HFFc6 (cell line): ENCODE data around the gene AZI2. TPM values are rescaled to one million over a fixed set of nuclear protein-coding genes. Genes with fewer than 3 reads are reported as not detected.

ENCODE experiments used
- DNase-seq: peaks from one replicate; pipeline ENCODE4 v3.0.0-alpha.2; 2018
- H3K27ac Mint-ChIP-seq: 2 replicates; pipeline ENCODE4 v1.8.0; 2020; ENCODE audit warnings: mild to moderate bottlenecking, mixed read lengths
- H3K27me3 Mint-ChIP-seq: 2 replicates; pipeline ENCODE4 v1.8.0; 2021; ENCODE audit warnings: mild to moderate bottlenecking, moderate library complexity, mixed read lengths; ENCODE audit not compliant: insufficient read depth
- H3K36me3 Mint-ChIP-seq: 2 replicates; pipeline ENCODE4 v1.8.0; 2021; ENCODE audit warnings: low read depth, mixed read lengths
- H3K4me1 Mint-ChIP-seq: 2 replicates; pipeline ENCODE4 v1.8.0; 2020; ENCODE audit warnings: low read depth, mixed read lengths
- H3K4me3 Mint-ChIP-seq: 2 replicates; pipeline ENCODE4 v1.8.0; 2020; ENCODE audit warnings: mild to moderate bottlenecking, moderate library complexity, mixed read lengths
- H3K9me3 Mint-ChIP-seq: 2 replicates; pipeline ENCODE4 v1.8.0; 2020; ENCODE audit warnings: mild to moderate bottlenecking, mixed read lengths
- CTCF ChIP-seq: fragments of 200-600 bp; sonication (generic); IDR thresholded peaks from 2 replicates; pipeline ENCODE4 v1.5.0; 2021; ENCODE audit warnings: antibody characterized with exemption, mild to moderate bottlenecking
- total RNA-seq, 6 experiments: library from RNA; stranded (reverse); fragmentation: NEBNext Ultra II Directional; extraction: Animal tissue kit (Norgen Biotek cat#: 25700); gene quantifications; 2 replicates in 1 of 6; 3 replicates in 5 of 6; pipeline ENCODE4 v1.2.3, GENCODE V29; 2021

AZI2 gene
- total RNA-seq, 6 experiments from 2014 or later, result 61.9 to 69.6 (median 67.0) TPM

GRCh38 chr3:28320981-28321380, 27.6 kb downstream of the AZI2 start:
- no peak for DNase-seq
- Mint-ChIP-seq H3K4me3 (no peak overlapping the region), H3K27me3 (no peaks in the 10 kb centered on the region; the same call in 1 of the 2 replicates), H3K4me1 (peaks cover 15% of the 10 kb centered on the region), H3K9me3 (no peaks in the 10 kb centered on the region), H3K27ac (no peak overlapping the region), H3K36me3 (no peaks in the 10 kb centered on the region; the same call in none of the 2 replicates)
- no peak for TF ChIP-seq CTCF

GRCh38 chr3:28317438-28318022, 31.1 kb downstream of the AZI2 start:
- Mint-ChIP-seq H3K27ac (no peak overlapping the region), H3K36me3 (no peaks in the 10 kb centered on the region; the same call in 1 of the 2 replicates), H3K27me3 (no peaks in the 10 kb centered on the region; the same call in none of the 2 replicates), H3K4me3 (no peak overlapping the region), H3K4me1 (peaks cover 12% of the 10 kb centered on the region), H3K9me3 (no peaks in the 10 kb centered on the region)
- peak; percentile 23 for DNase-seq
- peak; percentile 76 for TF ChIP-seq CTCF

GRCh38 chr3:28316226-28316625, 32.4 kb downstream of the AZI2 start:
- no peaks in the 10 kb centered on the region for H3K9me3 Mint-ChIP-seq
- DNase-seq, result no peak
- H3K36me3 Mint-ChIP-seq, result no peaks in the 10 kb centered on the region; the same call in 1 of the 2 replicates
- H3K27me3 Mint-ChIP-seq, result no peaks in the 10 kb centered on the region; the same call in none of the 2 replicates
- TF ChIP-seq CTCF, result no peak
- no peak overlapping the region for H3K4me3 Mint-ChIP-seq
- H3K4me1 Mint-ChIP-seq, result no peaks in the 10 kb centered on the region
- H3K27ac Mint-ChIP-seq, result no peak overlapping the region

- no peaks in the 10 kb centered on the region for H3K4me1 Mint-ChIP-seq
- no peaks in the 10 kb centered on the region; the same call in none of the 2 replicates for H3K27me3 Mint-ChIP-seq
- TF ChIP-seq CTCF, result no peak
- no peak for DNase-seq
- H3K36me3 Mint-ChIP-seq, result no peaks in the 10 kb centered on the region; the same call in 1 of the 2 replicates
- no peak overlapping the region for H3K4me3 Mint-ChIP-seq
- H3K27ac Mint-ChIP-seq, result no peak overlapping the region
- no peaks in the 10 kb centered on the region for H3K9me3 Mint-ChIP-seq
These were observed 32.9 kb downstream of the AZI2 start for GRCh38 chr3:28315711-28316110.

- Mint-ChIP-seq H3K36me3 (no peaks in the 10 kb centered on the region), H3K27ac (no peak overlapping the region), H3K4me1 (no peaks in the 10 kb centered on the region), H3K27me3 (no peaks in the 10 kb centered on the region), H3K4me3 (no peak overlapping the region), H3K9me3 (no peaks in the 10 kb centered on the region)
- TF ChIP-seq CTCF, result no peak
- DNase-seq, result no peak
These were observed 40.4 kb downstream of the AZI2 start for GRCh38 chr3:28308196-28308595.
